GM08714 (cell line): ENCODE measurements around the gene FYB1.

Source experiments
- H3K4me3 ChIP-seq: fragments of 200-500 bp; sonication (Bioruptor generic); 2 replicates; pipeline ENCODE4 v1.5.1; 2014; ENCODE audit warnings: mild to moderate bottlenecking, low read length, inconsistent platforms
- ZNF274 ChIP-seq: IDR thresholded peaks from 2 replicates; pipeline ENCODE4 v1.6.1; 2012; ENCODE audit warnings: mild to moderate bottlenecking, low read depth, low read length

FYB1 gene

GRCh38 chr5:39121922-39122321 is 97.4 kb downstream of the FYB1 start:
- TF ChIP-seq ZNF274, result no peak
- no peak overlapping the region for H3K4me3 ChIP-seq

GRCh38 chr5:39121315-39121714 is 98.0 kb downstream of the FYB1 start:
- H3K4me3 ChIP-seq, result no peak overlapping the region
- TF ChIP-seq ZNF274, result no peak

- TF ChIP-seq ZNF274, result no peak
Measured at GRCh38 chr5:39120052-39120420, 99.3 kb downstream of the FYB1 start.

DNA sequence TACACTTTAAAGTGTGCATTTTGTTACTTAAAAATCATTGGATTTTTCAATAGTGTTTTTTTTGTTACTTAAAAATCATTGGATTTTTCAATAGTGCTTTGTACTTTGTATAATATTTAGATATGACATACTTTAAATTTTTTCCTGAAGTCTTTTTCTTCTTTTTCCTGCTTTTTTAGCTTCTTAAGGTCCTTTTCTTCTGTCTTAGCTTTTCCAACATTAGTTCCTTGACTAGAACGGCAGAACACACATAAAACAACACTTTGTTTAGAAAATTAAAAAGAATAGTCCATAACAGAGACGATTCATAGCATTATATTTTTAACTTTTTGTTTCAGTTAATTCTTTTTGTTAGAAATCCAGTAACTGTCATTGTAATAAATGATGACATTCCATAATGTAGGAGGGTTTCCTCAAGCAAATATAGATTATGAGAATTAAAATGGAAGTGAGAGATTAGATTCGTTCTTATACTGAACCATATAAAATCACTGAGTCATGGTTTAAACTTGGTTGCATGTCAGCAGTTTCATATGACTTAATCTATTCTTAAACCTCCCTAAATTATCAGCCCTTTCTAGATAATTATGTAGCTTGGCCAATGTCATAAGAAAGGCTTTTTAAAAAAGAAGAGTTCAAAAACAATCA is 99.8 kb downstream of the FYB1 start:
- no peak for TF ChIP-seq ZNF274
- H3K4me3 ChIP-seq, result no peak overlapping the region

More at GRCh38 chr5:39120052-39120420, 99.3 kb downstream of the FYB1 start:
- no peak overlapping the region for H3K4me3 ChIP-seq

GRCh38 chr5:39118638-39119037 is 100.7 kb downstream of the FYB1 start:
- H3K4me3 ChIP-seq, result no peak overlapping the region
- TF ChIP-seq ZNF274, result no peak

GRCh38 chr5:39117401-39117800 is 102.0 kb downstream of the FYB1 start:
- no peak for TF ChIP-seq ZNF274
- H3K4me3 ChIP-seq, result no peak overlapping the region

- TF ChIP-seq ZNF274, result no peak
- H3K4me3 ChIP-seq, result no peak overlapping the region
Measured at GRCh38 chr5:39116344-39117170, 102.8 kb downstream of the FYB1 start.

DNA sequence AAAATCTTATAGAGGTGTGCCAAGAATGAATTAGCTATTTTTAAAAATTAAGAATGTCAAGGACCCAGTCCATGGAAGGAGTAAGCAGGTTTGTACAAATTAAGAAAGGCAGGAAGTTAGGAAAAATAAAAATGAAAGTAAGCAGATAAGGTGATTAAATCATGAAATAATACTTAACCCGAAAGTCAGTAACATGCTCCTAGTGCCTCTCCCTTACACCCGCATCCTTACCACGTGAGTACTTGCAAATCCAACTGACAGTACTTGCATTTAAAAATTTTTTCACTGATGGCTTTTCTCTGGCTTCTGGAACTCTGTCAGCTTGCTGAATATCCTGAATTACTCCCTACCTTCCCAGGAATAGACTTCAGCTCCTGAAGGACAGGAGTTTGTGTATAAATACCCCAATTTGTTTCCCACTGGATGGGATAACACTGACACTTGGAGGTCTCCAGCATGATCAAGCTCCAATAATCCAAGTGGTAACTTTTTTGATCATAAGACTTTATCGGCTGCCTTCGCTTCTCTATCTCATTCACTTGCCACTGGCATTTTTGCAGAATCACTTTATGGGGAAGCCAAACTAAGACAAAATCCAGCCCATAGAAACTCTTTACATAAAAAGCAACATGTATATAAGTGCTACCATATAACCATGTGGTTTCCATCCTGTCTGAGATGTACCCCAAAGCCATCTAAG is 103.6 kb downstream of the FYB1 start:
- no peak overlapping the region for H3K4me3 ChIP-seq

DNA sequence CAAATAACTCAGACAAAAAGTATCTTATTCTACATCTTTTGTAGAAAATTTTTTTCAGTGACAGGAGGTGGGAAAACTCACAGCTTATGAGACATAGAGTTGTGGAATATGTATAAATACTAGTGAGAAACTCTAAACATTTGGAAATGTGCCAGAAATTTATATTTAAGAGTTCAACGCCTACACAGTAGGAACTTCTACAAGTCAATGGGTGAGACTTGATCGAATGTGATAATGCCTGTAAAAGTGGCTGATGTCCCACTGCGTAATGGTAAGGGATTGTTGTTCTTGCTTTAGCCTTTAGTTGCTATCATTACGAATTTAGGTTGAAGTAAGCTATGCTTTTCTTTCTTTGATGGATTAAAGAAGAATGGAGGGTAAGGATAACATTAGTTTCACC is 105.2 kb downstream of the FYB1 start:
- no peak overlapping the region for H3K4me3 ChIP-seq
- TF ChIP-seq ZNF274, result no peak

More for the DNA sequence above, 103.6 kb downstream of the FYB1 start:
- no peak for TF ChIP-seq ZNF274

DNA sequence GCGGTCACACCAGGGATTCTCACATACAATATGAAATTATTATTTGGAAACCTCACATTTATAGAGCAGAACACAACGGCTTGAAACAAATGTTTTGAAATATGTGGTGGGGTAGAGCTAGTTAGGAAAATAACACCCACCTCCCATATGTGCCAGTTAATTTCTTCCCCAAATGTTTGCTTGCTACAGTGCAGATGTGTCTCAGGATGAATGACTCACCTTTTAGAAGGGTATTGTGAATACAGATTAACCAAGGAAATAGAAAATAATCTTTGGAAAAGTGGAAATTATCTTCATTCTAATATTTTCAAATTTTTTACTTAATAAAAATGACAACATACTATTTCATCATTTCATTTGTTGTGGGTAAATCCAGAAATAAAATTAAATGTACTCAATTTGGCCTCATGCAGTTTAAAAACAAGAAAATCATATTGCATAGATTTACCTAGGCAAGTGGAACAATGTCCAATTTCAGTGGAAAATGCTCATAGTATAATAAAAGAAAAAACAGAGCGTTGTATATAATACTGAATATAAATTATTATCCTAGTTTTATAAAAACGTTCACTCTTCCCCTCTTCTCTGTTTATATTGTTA is 105.9 kb downstream of the FYB1 start:
- H3K4me3 ChIP-seq, result no peak overlapping the region
- TF ChIP-seq ZNF274, result no peak

DNA sequence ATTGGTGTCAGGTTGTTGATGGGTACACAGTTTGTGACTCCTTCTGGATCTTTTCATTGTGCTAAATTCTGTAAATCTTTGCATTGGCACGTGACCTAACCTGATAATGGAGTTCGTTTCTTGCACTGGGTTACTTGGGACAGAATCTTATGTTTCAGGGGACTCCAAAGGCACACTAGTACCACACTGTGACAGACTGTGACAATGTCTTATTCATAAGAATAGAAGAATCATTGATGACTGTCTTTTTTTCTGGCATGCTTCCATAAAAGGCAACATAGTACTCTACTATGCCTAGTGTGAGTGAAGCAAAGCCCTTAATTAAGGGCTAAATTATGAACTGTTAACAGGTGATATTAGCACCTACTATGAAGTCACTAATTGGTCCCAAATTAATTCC is 109.8 kb downstream of the FYB1 start:
- no peak for TF ChIP-seq ZNF274
- no peak overlapping the region for H3K4me3 ChIP-seq

- TF ChIP-seq ZNF274, result no peak
- no peak overlapping the region for H3K4me3 ChIP-seq
Measured at GRCh38 chr5:39108987-39109386, 110.4 kb downstream of the FYB1 start.

- H3K4me3 ChIP-seq, result no peak overlapping the region
- no peak for TF ChIP-seq ZNF274
Measured at GRCh38 chr5:39107350-39107749, 112.0 kb downstream of the FYB1 start.

DNA sequence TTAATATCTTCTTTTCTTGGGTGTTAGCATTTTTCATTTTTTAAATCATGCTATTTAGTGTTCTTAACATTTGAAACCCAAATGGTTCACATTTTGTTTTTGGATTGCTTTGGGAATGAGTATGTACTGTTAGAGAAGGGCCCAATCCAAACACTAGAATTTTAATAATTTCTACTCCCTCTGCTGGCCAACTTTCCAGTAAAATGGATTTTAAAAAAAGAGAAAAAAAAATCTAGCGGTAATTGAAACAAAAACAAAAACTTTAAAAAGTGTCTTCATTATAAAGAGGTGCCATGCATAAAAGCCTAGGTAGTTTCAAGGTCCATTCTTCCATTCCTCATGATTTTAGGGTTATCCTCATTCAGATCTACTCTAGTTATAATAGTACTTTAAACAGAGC is 113.0 kb downstream of the FYB1 start:
- TF ChIP-seq ZNF274, result no peak
- H3K4me3 ChIP-seq, result no peak overlapping the region
